ENCODE results near the gene SHANK1. TPM values are rescaled to one million over a fixed set of nuclear protein-coding genes. Genes with fewer than 3 reads are reported as not detected.

SHANK1 gene
- 1.1 and 2.8 TPM in 2 replicates for total RNA-seq

DNA sequence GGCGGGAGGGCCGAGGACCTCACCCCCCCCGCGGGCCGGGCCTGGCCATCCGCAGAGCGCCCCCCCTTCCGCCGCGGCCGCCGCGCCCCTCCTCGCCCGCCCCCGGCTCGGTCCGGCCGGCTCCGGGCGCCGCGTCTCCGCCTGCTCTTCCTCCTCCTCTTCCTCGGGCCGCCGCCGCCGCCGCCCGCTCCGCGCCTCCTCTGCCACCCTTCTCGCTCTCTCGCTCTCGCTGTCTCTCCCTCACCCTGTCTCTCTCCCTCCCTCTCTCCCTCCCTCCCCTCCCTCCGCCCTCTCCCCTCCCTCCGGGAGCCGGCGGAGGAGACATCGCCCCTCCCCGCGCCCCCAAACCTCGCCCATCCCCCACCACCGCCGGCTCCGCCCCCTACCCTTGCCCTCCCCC is at the start of gene SHANK1:
Gene SHANK1 (minus strand): TSS at position 237 of the 400 bp plus-strand sequence. CDS start 2,883 bp downstream, outside the sequence.

DNA sequence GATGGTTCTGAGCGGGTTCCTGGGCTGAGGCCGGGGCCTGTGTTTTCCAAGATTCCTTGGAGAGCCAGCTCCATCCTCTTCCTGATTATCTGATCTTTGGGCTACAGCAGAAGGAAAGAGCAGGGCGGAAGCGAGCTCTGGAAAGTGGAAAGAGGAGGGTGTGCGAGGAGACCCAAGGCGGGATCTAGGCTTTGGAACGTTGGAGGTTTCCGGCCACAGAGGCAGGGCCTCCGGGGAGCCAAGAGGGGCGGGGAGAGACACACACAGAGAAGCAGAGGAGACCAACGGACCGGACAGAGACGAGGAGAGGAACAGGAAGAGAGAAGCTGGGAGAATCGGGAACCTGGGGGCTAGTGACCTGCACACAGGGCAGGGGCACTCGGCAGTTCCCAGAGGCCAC is 3.5 kb upstream of the SHANK1 start, which contains the start of gene CLEC11A:
Gene CLEC11A (plus strand): TSS at position 296 of the 400 bp plus-strand sequence. CDS start 162 bp downstream, outside the sequence.

DNA sequence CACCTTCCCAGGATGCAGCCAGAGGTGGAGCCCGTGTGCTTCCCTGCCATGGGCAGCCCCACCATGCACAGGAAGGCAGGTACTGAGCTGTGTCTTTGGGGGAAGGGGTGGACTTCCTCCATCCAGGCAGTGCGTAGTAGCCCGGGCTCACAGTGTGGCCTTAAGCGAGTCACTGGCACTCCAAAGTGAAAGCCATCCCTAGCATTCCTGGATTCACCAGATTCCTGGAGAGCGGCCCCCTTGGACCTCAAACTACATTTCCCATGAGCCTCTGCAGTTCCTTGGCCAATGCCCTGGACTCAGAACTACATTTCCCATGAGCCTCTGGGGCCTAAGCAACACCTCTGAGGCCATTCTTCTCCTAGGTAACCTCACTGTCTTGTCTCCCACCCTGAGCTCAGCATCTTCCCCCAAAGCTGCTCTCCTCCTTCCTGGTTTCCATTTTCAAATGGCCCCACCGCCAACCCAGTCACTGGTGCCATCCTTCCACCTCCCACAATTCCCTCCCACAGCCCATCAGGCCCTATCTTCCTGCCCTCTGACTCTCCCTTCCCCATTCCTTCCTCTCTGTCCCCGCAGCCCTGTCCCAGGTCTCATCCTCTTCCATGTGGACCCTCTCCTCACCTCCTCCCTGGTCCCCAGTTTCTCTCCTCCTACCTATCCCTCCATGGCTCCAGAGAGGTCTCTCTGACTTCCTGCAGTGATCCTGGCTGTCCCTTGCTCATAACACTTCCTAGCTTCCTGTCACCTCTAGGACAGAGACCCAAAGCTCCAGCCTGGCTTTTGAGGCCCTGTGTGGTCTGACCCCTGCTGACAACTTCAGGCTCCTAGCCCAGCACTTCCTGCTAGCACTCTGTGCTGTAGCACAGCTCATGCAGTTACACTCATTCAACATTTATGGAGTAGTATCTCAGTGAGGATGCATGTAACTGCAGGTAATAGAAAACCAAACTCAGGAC is 69.9 kb downstream of the SHANK1 start, which contains the start of gene C19orf81:
Gene C19orf81 (plus strand): TSS at position 13 of the 959 bp plus-strand sequence. CDS start 0 bp downstream, at position 13.

DNA sequence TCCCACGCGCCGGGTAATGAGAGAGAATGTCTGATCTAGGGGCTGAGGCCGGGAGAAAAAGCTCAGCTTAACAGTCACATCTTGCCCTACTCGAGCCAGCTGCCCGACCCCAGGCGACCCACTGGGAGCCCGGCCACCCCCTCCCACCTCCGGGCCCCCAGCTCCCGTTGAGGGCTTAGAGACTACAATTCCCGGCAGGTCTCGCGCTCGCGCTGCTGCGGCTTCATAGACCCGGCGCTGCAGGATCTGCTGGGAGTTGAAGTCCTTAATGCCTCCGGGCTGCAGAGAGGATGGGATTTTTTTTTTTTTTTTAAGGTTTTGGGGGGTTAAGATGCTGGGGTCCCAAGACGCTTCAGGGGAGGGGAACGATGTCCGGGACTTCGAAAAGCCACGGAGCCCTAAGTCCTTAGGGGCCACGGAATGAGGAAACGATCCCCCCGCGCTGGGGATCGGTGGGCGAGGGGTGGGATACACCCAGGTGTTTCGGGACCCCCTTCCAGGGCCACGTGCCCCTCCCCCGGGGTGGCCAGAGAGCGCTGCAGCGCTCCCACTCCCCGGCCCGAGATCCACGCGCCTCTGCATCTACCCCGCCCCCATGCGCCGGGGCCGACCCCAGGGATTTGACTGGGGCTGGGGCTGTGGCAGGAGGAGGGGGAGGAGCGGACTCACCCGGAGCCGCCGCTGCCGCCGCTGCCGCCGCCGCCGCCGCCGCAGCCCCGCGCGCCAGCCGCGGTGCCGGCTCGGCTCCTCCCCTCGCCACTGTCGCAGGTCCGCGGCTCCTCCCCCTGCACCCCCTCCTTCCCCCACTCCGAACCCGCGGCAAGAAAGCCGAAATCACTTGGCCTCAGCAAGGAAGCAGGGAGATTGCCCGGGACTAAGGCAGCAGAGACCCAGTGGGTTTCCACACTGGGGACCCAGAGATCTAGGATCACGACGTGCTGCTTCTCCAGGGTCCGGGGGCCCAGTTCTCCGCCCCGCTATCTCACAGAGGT is 80.2 kb downstream of the SHANK1 start, which contains the start of gene SYT3:
Gene SYT3 (minus strand): TSS at position 761 of the 992 bp plus-strand sequence. CDS start 2,470 bp downstream, outside the sequence.

Other genes with a start within 250 kb of the SHANK1 start
- gene EMC10, start 243.3 kb downstream of the SHANK1 start, total RNA-seq = 110 and 144 TPM in 2 replicates
- gene GARIN5A, start 243.0 kb downstream of the SHANK1 start, total RNA-seq = not detected in 2 replicates
- gene JOSD2, start 208.6 kb downstream of the SHANK1 start, total RNA-seq = 46.0 and 67.9 TPM in 2 replicates
- gene ASPDH, start 205.9 kb downstream of the SHANK1 start, total RNA-seq = not detected in 2 replicates
- gene LRRC4B, start 151.4 kb downstream of the SHANK1 start, total RNA-seq = under 0.01 and 0.18 TPM in 2 replicates
- 0.16 TPM in 1 of 2 replicates, not detected in the other for gene SYT3, start 79.9 kb downstream of the SHANK1 start, total RNA-seq
- not detected in 2 replicates for gene C19orf81, start 70.4 kb downstream of the SHANK1 start, total RNA-seq
- gene CLEC11A, start 3.6 kb upstream of the SHANK1 start, total RNA-seq = 169 and 211 TPM in 2 replicates
- gene GPR32, start 50.7 kb upstream of the SHANK1 start, total RNA-seq = not detected in 2 replicates
- not detected in 2 replicates for gene ACP4, start 70.6 kb upstream of the SHANK1 start, total RNA-seq
- not detected in 2 replicates for gene KLK1, start 104.0 kb upstream of the SHANK1 start, total RNA-seq
- not detected in 2 replicates for gene KLK15, start 113.8 kb upstream of the SHANK1 start, total RNA-seq
- gene KLK3, start 135.1 kb upstream of the SHANK1 start, total RNA-seq = not detected in 2 replicates
- not detected in 2 replicates for gene KLK2, start 153.6 kb upstream of the SHANK1 start, total RNA-seq
- not detected in 2 replicates for gene KLK4, start 191.6 kb upstream of the SHANK1 start, total RNA-seq
- not detected in 2 replicates for gene KLK5, start 233.2 kb upstream of the SHANK1 start, total RNA-seq
- not detected in 2 replicates for gene KLK6, start 249.8 kb upstream of the SHANK1 start, total RNA-seq

Measured in cardiac atrium fibroblast (primary cell).